Lung (tissue), 12 donors: Measurements from ENCODE around the gene ZBTB45. TPM values are rescaled to one million over a fixed set of nuclear protein-coding genes. Genes with fewer than 3 reads are reported as not detected.

Source experiments
- ATAC-seq: fragments of 200-7000 bp; cut with Tn5 transposase; one replicate; pipeline ENCODE4 v1.9.1; 2020; ENCODE audit warnings: moderate number of reproducible peaks; ENCODE audit not compliant: insufficient read depth, low FRiP score
- DNase-seq, 3 donors: peaks; one replicate each; pipeline ENCODE4 v3.0.0-alpha.2; 2013 to 2017
- H3K27ac ChIP-seq, 2 donors: one replicate each; pipeline ENCODE4 v1.5.1; 2013; ENCODE audit warnings: mild to moderate bottlenecking in 2 of 2, moderate library complexity in 2 of 2, control low read depth in 1 of 2, inconsistent platforms in 1 of 2, low read depth in 1 of 2, low read length in 1 of 2
- H3K27me3 ChIP-seq, 3 donors: one replicate each; pipeline ENCODE4 v1.5.1; 2013; ENCODE audit warnings: low read length in 2 of 3; ENCODE audit not compliant: control insufficient read depth in 3 of 3, insufficient read depth in 3 of 3
- H3K36me3 ChIP-seq, 4 donors: one replicate each; pipeline ENCODE4 v1.5.1; 2013; ENCODE audit warnings: low read length in 4 of 4, mild to moderate bottlenecking in 1 of 4, moderate library complexity in 1 of 4; ENCODE audit not compliant: control insufficient read depth in 4 of 4, insufficient read depth in 4 of 4
- H3K4me1 ChIP-seq, 5 donors: one replicate each; pipeline ENCODE4 v1.5.1; 2013; ENCODE audit warnings: low read length in 5 of 5, mild to moderate bottlenecking in 2 of 5, moderate library complexity in 1 of 5; ENCODE audit not compliant: control insufficient read depth in 5 of 5, insufficient read depth in 5 of 5
- H3K4me3 ChIP-seq: one replicate; pipeline ENCODE4 v1.5.1; 2013; ENCODE audit warnings: mild to moderate bottlenecking, control low read depth, moderate library complexity
- H3K9ac ChIP-seq, 2 donors: one replicate each; pipeline ENCODE4 v1.5.1; 2013; ENCODE audit warnings: low read length in 2 of 2, control low read depth in 1 of 2; ENCODE audit not compliant: insufficient read depth in 1 of 2
- H3K9me3 ChIP-seq, 4 donors: one replicate each; pipeline ENCODE4 v1.5.1; 2013; ENCODE audit warnings: low read length in 3 of 4, mild to moderate bottlenecking in 1 of 4, moderate library complexity in 1 of 4; ENCODE audit not compliant: control insufficient read depth in 4 of 4, insufficient read depth in 3 of 4
- WGBS, 2 donors: extraction: QIAGEN DNeasy Blood & Tissue Kit; methylation state at CpG; one replicate each; pipeline ENCODE4 v1.1.7; 2013; 5-methylcytosine and 5-hydroxymethylcytosine counted together
- polyA plus RNA-seq, 2 donors: library from polyadenylated mRNA; stranded (reverse); fragments of 200-250 nt; gene quantifications; one replicate each; pipeline ENCODE4 v1.2.1, GENCODE V29; 2013
- total RNA-seq, 2 donors: library from RNA; depleted of rRNA in 1 of 2; stranded (reverse); fragments of >200 nt in 1 of 2; gene quantifications; one replicate each; pipeline ENCODE4 v1.2.1, GENCODE V29; 2014 to 2021
- TF ChIP-seq, protein P1 (sequence below): IDR thresholded peaks from 2 replicates; pipeline ENCODE4 v1.5.1; 2012; ENCODE audit warnings: mild to moderate bottlenecking; ENCODE audit errors: control extremely low read depth, extremely low read depth
- donor health status: control.
- donor health status: control.
- donor health status: Bipolar disorder and iron deficiency.
- donor health status: healthy.
- donor health status: DM: yes; HTN: yes; CAD: no.

Gene ZBTB45
- total and polyA plus RNA-seq, 4 donors, result 6.0 to 20.2 (median 8.6) TPM

DNA sequence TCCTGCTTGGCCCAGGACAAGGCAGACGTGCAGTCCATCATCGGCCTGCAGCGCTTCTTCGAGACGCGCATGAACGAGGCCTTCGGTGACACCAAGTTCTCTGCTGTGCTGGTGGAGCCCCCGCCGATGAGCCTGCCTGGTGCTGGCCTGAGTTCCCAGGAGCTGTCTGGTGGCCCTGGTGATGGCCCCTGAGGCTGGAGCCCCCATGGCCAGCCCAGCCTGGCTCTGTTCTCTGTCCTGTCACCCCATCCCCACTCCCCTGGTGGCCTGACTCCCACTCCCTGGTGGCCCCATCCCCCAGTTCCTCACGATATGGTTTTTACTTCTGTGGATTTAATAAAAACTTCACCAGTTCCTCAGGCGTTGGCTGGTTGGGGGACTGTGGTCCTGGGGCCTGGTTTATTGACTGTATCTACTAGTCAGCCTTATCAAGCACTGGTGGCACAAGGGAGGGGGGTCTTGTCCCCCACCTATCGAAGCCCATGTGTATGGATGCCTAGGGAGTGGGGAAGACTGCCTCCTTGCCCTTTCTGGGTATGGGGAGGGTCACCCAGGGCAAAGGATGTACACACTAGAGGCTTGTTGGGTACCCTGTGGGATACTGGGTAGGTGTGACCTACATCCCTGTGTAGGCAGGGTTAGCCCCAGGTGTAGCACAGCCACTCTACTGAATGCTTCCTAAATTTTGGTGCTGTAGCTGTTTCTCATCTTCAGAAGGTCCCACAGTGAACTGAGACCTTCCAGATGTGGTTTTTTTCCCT, 30.9 kb upstream of the ZBTB45 start:
- H3K4me1 ChIP-seq, result peaks cover 11 to 34% (median 17%) of the 10 kb centered on the region in 5 donors
- no peak overlapping the region for H3K9ac ChIP-seq
- DNase-seq (peak in 1 of 3 donors; percentile 12), ATAC-seq (no peak)
- H3K27me3 ChIP-seq, result no peaks in the 10 kb centered on the region
- H3K27ac ChIP-seq, result no peak overlapping the region
- WGBS, 2 donors, result 88 to 91% methylated on average over 13 of the region's 13 CpGs
- H3K4me3 ChIP-seq, result no peak overlapping the region
- H3K36me3 ChIP-seq, result peaks cover 13 to 61% (median 55%) of the 10 kb centered on the region in 4 donors
- peaks cover 0 to 2% (median 0%) of the 10 kb centered on the region in 4 donors for H3K9me3 ChIP-seq
- TF ChIP-seq, protein P1, sequence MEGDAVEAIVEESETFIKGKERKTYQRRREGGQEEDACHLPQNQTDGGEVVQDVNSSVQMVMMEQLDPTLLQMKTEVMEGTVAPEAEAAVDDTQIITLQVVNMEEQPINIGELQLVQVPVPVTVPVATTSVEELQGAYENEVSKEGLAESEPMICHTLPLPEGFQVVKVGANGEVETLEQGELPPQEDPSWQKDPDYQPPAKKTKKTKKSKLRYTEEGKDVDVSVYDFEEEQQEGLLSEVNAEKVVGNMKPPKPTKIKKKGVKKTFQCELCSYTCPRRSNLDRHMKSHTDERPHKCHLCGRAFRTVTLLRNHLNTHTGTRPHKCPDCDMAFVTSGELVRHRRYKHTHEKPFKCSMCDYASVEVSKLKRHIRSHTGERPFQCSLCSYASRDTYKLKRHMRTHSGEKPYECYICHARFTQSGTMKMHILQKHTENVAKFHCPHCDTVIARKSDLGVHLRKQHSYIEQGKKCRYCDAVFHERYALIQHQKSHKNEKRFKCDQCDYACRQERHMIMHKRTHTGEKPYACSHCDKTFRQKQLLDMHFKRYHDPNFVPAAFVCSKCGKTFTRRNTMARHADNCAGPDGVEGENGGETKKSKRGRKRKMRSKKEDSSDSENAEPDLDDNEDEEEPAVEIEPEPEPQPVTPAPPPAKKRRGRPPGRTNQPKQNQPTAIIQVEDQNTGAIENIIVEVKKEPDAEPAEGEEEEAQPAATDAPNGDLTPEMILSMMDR, result no peak

DNA sequence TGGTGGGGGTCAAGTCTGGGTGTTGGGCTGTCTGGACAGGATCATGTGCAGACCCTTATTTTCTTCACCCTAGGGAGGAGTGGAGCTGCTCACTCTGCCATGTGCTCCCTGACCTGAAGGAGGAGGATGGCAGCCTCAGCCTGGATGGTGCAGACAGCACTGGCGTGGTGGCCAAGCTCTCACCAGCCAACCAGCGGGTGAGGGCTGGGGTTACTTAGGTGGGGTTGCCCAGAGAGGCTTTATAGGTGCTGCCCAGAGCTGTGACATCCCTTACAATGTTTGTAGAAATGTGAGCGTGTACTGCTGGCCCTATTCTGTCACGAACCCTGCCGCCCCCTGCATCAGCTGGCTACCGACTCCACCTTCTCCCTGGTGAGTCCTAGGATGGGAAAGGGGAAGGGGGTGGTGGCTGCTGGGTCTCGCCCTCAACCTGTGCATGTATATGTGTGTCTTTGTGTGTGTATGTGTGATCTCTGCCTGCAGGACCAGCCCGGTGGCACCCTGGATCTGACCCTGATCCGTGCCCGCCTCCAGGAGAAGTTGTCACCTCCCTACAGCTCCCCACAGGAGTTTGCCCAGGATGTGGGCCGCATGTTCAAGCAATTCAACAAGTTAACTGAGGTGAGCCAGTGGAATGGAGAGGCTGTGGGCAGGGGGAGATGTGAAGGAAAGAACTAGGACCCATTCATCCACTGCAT, 30.2 kb upstream of the ZBTB45 start:
- Histone ChIP-seq H3K4me1 (peaks cover 10 to 32% (median 16%) of the 10 kb centered on the region in 5 donors), H3K27me3 (no peaks in the 10 kb centered on the region), H3K9me3 (peaks cover 0 to 2% (median 0%) of the 10 kb centered on the region in 4 donors), H3K4me3 (no peak overlapping the region), H3K27ac (no peak overlapping the region), H3K36me3 (peaks cover 13 to 61% (median 56%) of the 10 kb centered on the region in 4 donors), H3K9ac (no peak overlapping the region)
- TF ChIP-seq, protein P1, result no peak
- ATAC-seq (no peak), DNase-seq (no peak)
- WGBS, 2 donors, result 92 to 94% methylated on average over 10 to 11 of the region's 11 CpGs

DNA sequence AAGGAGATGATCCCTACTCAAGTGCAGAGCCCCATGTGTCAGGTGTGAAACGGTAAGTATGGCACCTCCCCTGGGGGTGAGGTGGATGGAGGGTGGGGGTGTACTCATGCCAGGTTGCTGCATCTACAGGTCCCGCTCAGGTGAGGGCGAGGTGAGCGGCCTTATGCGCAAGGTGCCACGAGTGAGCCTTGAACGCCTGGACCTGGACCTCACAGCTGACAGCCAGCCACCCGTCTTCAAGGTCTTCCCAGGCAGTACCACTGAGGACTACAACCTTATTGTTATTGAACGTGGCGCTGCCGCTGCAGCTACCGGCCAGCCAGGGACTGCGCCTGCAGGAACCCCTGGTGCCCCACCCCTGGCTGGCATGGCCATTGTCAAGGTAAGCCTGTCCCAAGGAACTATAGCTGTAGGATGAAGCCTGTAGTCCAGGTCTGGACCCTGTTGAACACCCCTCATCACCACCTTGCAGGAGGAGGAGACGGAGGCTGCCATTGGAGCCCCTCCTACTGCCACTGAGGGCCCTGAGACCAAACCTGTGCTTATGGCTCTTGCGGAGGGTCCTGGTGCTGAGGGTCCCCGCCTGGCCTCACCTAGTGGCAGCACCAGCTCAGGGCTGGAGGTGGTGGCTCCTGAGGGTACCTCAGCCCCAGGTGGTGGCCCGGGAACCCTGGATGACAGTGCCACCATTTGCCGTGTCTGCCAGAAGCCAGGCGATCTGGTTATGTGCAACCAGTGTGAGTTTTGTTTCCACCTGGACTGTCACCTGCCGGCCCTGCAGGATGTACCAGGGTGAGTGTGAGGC, 29.5 kb upstream of the ZBTB45 start:
- WGBS, 2 donors, result 94 to 95% methylated on average over 20 of the region's 20 CpGs
- peaks cover 10 to 24% (median 14%) of the 10 kb centered on the region in 5 donors for H3K4me1 ChIP-seq

More for the DNA sequence above, 29.5 kb upstream of the ZBTB45 start:
- TF ChIP-seq, protein P1, result no peak
- Histone ChIP-seq H3K27me3 (no peaks in the 10 kb centered on the region), H3K27ac (no peak overlapping the region), H3K9me3 (peaks cover 0 to 2% (median 0%) of the 10 kb centered on the region in 4 donors), H3K9ac (no peak overlapping the region), H3K36me3 (peaks cover 13 to 61% (median 56%) of the 10 kb centered on the region in 4 donors), H3K4me3 (no peak overlapping the region)
- DNase-seq (no peak), ATAC-seq (no peak)
